ENCODE measurements around the gene NOL3.

The NOL3 gene

DNA sequence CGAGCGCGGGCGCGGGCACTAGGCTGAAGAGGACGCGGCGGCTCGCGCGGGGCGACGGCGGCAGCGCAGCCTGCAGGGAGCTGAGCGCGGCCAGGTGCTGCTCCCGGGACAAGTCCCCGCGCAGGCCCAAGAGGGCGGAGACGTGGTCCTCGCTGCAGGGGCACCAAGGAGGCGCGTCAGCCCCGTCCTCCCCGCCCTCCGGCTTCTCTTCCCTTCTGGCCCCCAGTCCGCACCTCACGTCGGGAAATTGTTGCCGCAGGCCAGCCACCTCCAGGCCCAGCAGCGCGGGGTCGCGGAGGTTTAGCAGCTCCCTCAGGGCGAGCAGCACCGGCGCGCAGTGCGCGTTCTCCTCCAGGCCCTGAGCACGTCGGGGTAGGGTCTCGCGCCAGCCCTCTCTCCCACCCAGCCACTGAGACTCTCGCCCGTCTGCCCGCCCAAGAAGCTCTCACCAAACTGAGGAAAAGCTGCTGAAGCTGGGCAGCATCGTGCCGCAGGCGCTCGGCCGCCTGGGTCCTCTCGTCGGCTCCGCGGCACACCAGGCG lies 14.2 kb downstream of the NOL3 start:
- intact Hi-C loops (cut with DNase I) = no loop called here
- peak in 4 of 42 donors; percentile 28 to 61 (median 42) for DNase-seq

DNA sequence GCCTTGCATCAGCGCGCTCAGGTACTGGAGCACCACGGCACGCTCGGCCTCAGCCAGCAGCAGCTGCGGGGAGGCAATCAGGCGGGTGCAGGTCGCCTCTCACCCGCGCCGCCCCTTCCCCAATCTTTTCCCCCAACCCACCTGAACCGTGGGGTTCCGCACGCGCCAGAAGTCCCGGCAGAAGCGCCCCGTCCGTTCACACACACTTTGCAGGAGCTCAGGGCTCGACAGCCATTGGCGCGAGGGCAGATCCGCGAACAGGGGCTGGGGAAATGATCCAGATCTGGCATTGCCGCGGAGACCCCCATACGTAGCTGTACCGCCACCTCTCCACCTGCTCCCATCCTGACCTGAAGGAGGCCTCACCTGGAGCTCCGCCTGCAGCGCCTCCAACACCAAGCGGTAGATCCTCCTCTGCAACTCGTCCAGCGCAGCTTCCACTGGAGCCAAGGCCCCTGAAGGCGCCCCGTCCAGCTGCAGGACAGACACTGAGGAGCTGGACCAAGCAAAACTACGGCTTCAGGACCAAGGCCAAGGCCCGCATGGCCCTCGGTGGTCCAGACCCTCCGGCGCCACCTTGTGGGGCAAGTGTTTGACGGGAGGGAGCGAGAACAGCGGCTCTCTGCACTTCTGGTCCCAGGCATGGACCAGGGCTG lies 14.8 kb downstream of the NOL3 start:
- DNase-seq = peak; percentile 81 to 96 (median 89)
- intact Hi-C loops (cut with DNase I) = no loop called here

DNA sequence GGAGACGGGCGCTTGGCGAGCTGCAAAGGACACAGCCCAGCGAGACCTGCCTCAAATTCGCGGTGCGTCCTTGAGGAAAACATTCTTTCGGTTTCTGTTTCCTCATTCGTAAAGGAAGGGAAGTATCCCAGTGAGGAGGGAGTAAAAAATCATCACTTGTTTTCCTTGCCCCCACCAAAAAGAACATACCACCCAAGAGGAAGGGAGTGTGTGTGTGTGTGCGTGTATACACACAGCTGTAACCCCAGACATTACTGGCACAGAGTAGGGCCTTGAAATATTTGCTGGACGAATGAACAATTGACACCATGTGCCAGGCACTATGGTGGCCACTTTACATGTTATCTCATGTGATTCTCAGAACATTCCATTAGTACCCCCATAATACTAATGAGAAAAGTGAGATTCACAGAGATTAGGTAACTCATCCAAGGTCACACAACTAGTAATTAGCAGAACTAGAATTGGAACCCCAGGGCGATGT lies 15.4 kb downstream of the NOL3 start:
- intact Hi-C loops (cut with DNase I) = no loop called here
- DNase-seq = no peak

DNA sequence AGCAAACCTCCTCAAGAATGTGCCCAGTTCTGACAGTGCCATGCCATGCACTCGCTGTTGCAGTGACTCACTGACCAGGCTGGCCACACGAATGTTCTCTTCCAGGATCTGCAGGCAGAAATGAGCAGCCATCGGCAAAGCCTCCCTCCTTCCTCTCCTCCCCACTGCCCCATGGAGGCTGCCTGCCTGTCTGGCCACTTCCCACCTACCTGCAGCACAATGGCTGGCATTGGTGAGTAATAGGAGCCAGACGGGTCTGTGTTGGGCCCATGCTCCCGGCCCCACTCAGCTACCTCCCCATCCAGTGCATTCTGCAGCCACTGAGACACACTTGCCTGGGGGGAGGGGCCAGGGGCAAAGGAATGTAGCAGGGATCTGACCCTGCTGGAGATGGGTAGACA lies 16.2 kb downstream of the NOL3 start:
- intact Hi-C loops (cut with DNase I) = no loop called here
- no peak for DNase-seq

DNA sequence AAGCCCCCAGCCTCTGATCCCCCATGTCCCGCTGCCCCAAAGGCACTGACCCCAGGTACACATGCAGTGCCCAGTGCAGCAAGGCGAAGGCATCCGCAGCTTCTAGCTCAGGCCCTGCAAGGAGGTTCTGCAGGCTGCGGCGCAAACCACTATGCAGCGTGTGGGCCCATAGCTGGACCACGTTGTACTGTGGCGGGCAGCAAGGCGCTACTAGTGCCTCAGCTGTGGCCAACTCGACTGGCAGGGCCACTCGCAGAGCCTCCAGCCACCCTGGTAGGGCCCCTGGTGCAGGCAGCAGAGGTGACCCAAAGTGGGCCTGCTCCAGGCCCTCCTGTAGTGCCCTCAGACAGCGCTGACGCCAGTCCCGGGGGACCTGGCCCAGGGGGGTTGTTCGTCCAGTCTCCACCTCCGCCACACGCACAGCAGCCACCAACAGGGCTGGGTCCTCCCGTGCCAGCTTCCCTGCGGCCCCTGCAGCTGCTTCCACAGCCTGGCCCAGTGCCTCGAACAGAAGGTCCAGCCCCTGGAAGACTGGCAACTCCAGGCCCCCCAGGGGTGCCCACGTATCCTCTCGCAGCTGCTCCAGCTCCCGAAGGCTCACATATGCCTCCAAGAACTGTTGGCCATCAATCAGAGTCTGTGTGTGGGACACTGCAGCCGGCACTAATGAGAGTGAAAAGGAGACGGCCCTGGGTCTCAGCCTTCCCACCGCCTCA lies 17.0 kb downstream of the NOL3 start:
- no peak for DNase-seq
- intact Hi-C loops (cut with DNase I) = no loop called here

DNA sequence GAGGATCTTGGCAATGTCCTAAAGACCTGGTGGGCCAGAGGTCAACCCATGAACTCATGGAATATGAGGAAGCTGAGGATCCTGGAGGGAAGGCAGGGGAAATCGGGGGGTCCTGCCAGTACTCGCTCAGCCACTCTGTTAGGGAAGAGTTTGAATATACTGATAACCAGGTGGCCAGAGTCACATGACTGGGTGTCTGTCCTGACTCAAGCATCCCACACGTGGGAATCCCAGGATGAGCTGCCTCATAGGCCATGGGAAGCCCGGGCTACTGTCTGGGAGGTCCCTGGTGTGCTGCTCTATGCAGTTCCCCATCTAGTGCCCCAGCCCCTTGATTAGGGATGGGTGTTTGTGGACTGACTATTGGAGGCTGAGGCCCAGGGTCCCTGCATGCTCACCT lies 18.0 kb downstream of the NOL3 start:
- intact Hi-C loops (cut with DNase I) = no loop called here
- DNase-seq = no peak

DNA sequence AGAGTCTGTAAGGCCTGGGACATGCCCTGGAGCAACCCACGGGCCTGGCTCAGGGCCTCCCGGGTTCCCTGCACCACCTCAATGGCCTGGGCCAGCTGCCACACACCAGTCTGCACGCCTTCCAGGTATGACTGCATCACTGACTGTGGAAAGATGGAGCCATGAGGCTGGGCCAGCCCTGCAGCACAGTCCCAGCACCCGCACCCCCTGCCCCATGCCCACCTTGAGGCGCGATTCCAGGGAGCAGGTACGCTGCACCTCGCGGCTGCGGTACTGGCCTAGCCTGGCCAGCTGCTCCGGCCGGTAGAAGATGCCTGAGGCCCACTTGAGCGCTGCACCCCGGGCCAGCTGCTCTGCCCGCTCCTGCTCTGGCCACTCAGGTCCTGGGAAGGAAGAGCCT lies 18.5 kb downstream of the NOL3 start:
- intact Hi-C loops (cut with DNase I) = no loop called here

DNA sequence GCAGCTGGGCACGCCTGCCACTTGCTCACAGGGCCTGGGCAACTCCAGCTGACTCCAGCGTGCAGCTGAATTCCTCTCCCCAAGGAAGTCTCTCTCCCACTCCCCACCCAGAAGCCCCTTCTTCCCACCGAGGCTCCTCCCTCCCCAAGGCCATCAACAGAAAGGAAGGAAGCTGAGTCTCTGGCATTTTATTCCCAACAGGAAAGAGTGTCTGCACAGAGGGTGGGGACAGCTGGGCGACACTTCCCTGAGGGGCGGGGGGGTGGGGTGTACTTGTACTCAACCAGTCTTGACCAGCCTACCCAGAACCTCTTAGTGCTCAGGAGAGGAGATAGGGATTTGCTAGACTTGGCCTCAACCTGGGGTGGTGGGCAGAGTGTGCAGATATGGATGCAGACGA lies 19.7 kb downstream of the NOL3 start, which contains the start of gene EXOC3L1:
TSS of gene EXOC3L1 (minus strand) at position 96 of the 400 bp plus-strand sequence. CDS start 460 bp downstream, outside the sequence.
- intact Hi-C loops (cut with DNase I) = loop anchor here (5.0 kb wide), 1 partner anchor 37 kb away; the partner anchor contains the start of gene TMEM208
- no peak for DNase-seq

More for the DNA sequence above, 18.5 kb downstream of the NOL3 start:
- DNase-seq = no peak

DNA sequence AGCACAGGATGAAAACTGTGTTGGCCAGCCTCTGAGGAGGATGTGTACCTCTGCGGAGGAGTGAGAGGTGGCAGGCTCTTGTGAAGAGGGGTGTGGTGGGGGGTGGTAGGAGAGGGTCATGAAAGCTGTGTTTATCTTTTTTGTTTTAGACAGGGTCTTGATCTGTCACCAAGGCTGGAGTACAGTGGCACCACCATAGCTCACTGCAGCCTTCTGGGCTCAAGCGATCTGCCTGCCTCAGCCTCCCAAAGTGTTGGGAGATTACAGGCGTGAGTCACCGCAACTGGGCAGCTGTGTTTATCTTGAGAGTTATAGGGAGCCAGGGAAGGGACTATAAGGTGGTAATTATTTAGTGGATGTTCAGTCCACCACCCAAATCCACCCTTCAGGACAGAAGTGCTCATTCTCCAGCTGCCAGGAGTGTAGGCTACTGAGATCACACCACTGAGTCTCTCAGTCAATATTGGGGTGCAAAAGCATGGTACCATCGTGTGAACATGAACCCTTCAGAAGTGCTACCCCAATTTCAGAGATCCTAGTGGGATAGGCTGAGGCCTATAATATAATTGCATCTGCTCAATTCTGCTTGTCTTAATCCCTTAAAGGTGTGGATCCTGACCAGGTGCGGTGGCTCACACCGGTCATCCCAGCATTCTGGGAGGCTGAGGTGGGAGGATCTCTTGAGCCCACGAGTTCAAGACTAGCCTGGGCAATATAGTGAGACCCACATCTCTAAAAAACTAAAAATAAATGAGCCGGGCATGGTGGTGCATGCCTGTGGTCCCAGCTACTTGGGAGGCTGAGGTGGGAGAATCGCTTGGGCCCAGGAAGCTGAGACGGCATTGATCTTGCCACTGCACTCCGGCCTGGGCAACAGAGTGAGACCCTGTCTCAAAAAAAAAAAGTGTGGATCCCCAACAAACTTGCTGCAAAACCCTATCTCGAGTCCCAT lies 20.4 kb downstream of the NOL3 start:
- no peak for DNase-seq
- intact Hi-C loops (cut with DNase I) = loop anchor here (5.0 kb wide), 1 partner anchor 37 kb away; the partner anchor contains the start of gene TMEM208

DNA sequence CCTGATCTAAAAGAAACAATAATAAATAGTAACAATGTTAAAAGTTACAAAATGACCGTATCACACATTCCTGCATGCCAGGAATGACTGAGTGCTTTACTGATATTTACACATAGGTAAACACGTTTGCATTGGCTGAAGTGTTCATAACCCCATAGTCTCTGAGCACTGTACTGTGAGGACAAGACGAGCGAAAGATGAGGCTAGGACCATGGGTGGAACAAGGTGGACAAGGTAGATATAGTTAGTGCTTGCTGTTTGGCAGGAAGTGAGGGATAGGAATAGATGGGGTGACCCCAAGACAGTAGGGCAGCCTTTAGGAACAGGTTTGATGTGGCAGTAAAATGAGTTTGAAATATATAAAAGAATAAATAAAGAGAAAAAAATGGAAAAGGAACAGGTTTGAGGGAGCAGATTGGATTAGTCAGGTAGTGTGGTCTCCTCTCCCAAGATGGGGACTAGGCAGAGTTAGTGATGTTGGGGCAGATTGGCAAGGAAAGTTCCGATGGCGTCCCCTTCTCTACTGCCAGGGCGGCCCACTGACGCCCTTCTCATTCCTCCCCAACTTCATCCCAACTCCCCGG lies 21.2 kb downstream of the NOL3 start:
- intact Hi-C loops (cut with DNase I) = loop anchor here (5.0 kb wide), 1 partner anchor 36 kb away; the partner anchor contains the start of gene TMEM208
- no peak for DNase-seq

DNA sequence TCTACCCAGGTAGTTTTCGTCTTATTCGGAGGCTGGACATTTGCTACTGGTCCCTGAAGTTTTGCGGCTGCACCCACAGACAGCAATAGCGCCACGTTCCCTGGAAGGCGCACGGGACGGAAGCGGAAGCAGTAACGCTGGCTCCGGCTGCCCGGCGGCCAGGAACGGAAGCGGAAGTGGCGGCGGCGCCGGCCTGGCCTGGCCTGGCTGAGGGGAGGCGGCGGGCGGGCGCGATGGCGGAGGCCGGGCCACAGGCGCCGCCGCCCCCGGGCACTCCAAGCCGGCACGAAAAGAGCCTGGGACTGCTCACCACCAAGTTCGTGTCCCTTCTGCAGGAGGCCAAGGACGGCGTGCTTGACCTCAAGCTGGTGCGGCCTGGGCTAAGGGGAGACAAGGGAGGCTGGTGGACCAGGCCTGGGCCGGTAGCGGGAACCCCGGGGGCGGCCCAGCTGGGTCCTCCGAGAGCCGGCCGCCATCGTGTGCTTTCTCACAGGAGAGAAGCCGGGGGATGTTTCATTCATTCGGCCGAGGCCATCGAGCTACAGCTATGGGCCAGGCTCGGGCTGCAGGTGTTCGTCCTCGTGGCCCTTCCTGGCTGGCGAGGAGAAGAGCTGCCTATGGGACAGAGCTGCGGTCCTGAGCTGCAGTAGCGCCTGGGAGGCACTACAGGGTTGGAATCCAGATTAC lies 21.8 kb downstream of the NOL3 start, which contains the start of gene E2F4:
TSS of gene E2F4 (plus strand) at position 161 of the 687 bp plus-strand sequence. CDS start at position 234, 73 bp downstream.
- DNase-seq = peak; percentile 88 to 98 (median 94)
- intact Hi-C loops (cut with DNase I) = loop anchor here (5.0 kb wide), 1 partner anchor 35 kb away; the partner anchor contains the start of gene TMEM208

DNA sequence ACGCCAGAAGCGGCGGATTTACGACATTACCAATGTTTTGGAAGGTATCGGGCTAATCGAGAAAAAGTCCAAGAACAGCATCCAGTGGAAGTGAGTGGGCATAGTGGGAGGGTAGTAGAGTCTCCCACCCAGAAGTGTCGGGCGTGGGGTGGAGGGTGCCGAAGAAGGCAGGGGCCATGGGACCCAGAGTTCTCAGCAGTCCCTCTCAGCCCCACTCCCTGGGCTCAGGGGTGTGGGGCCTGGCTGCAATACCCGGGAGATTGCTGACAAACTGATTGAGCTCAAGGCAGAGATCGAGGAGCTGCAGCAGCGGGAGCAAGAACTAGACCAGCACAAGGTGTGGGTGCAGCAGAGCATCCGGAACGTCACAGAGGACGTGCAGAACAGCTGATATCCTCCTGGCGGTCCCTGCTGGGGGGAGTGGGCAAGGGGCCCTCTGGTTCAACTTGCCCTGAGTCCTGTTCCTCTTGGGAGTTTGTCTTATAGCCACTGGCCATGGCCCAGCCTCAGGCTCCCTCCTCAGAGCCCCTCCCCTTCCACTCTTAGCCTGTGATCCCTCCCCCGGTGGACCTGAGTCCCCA lies 22.5 kb downstream of the NOL3 start:
- no peak for DNase-seq
- intact Hi-C loops (cut with DNase I) = loop anchor here (5.0 kb wide), 1 partner anchor 34 kb away; the partner anchor contains the start of gene TMEM208

DNA sequence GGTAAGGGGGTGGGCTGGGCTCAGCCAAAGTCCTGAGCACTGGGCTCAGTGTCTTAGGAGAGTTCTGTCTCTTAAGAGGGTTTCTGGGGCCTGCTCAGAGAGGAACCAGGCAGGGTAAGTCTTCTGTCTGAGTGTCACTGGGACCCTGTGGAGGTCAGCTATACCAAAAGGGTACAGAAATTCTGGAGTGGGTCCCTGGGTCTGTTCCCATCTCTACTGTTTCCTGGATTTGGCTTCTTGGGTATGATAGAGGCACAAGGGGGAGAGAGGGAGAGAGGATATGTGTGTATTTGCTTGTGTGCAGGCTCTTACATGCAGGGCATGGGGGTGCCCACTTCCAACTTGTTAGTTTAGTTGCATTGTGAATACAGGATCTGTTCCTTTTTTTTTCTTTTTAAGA lies 23.2 kb downstream of the NOL3 start:
- intact Hi-C loops (cut with DNase I) = loop anchor here (5.0 kb wide), 1 partner anchor 34 kb away; the partner anchor contains the start of gene TMEM208
- DNase-seq = no peak

DNA sequence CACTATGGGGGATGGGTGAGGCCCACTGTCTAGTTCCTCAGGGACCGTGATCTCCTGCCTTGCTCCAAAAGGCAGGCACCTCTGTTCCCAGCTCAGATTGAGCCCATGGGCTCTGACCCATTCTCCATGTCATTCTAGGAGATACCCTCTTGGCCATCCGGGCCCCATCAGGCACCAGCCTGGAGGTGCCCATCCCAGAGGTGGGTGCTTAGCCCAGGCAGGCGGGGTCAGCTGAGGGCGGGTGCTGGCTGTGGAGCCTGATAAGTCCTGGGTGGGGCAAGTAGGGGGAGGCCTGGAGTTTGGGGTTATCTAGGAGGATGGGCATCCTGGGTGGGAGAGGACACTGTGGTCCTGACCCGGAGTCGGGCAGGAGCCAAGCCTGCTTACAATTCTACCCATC lies 23.9 kb downstream of the NOL3 start:
- intact Hi-C loops (cut with DNase I) = loop anchor here (5.0 kb wide), 1 partner anchor 33 kb away; the partner anchor contains the start of gene TMEM208
- DNase-seq = no peak

DNA sequence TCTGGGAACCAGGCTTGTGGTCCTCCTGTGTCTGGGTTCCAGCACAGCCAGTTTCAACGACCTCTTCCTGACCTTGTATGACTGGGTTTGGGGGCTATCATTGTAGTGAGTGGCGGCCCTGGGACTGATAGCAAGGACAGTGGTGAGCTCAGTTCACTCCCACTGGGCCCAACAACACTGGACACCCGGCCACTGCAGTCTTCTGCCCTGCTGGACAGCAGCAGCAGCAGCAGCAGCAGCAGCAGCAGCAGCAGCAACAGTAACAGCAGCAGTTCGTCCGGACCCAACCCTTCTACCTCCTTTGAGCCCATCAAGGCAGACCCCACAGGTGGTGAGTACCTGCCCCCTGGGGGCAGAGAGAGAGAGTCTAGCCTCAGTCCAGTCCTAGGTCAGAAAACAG lies 25.3 kb downstream of the NOL3 start:
- intact Hi-C loops (cut with DNase I) = no loop called here
- no peak for DNase-seq

DNA sequence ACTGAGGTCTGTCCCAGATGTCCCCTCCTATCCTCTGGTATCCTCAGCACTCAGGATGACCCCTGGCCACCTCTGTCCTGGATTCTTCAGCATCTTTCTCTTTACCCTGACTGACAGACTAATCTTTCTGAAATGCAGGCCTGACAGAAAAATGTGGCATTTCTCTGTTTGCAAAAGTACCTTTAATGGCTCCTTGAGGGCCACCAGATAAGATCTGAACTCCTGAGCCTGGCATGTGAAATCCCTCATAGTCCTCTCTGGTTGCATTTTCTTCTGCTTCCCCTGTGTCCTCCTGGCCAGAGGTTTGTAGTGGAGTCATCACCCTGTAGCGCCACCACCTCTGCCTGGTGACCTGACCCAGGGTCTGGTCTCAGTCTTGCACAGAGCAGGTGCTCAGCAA lies 26.5 kb downstream of the NOL3 start:
- intact Hi-C loops (cut with DNase I) = no loop called here
- DNase-seq = no peak

DNA sequence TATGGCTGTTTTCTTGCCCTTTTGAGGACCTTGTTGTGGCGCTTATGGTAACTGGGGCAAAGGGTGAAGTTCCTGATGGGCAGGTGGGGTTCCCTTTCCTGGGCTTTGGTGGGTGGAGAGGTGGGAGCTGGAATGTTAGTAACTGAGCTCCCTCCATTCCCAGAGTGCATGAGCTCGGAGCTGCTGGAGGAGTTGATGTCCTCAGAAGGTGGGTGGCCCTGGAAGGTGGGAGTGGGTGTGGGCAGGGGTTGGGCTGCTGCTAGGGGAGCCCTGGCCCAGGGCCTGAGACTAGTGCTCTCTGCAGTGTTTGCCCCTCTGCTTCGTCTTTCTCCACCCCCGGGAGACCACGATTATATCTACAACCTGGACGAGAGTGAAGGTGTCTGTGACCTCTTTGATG lies 27.4 kb downstream of the NOL3 start:
- DNase-seq = no peak
- intact Hi-C loops (cut with DNase I) = no loop called here
